H1 (cell line): Measurements from ENCODE around the gene ZNF584. TPM values are rescaled to one million over a fixed set of nuclear protein-coding genes. Genes with fewer than 3 reads are reported as not detected.

Experiments used
- microRNA-seq, 2 experiments: library from miRNA; unstranded; fragments of <30 nt; microRNA quantifications; one replicate each; pipeline versions ENCODE4 to v1.2.0, GENCODE V29; 2016 to 2020; ENCODE audit warnings: borderline microRNAs expressed in 2 of 2, borderline number of aligned reads in 2 of 2, borderline replicate concordance in 1 of 2
- polyA plus RNA-seq, 7 experiments: library from polyadenylated mRNA; depleted of rRNA in 3 of 7; stranded (reverse) in 5 of 7; unstranded in 2 of 7; fragments of >200 nt in 5 of 7; fragments of 200-250 nt in 2 of 7; gene quantifications; 1 replicate in 5 of 7; 2 replicates in 1 of 7; 4 replicates in 1 of 7; pipeline versions ENCODE4 v1.2.1 to v1.2.3, GENCODE V29; 2011 to 2013; ENCODE audit warnings: missing spikeins in 2 of 7, mixed read lengths in 2 of 7
- small RNA-seq: library from polyadenylated mRNA; stranded (forward); fragments of <200 nt; extraction: miRNeasy Mini kit (QIAGEN cat#:217004); gene quantifications from one replicate; pipeline ENCODE3, GENCODE V24; 2013; ENCODE audit not compliant: insufficient read depth
- total RNA-seq: library from RNA; stranded (reverse); fragmentation: NEBNext Ultra II Directional; extraction: Animal tissue kit (Norgen Biotek cat#: 25700); gene quantifications from 2 replicates; pipeline ENCODE4 v1.2.1, GENCODE V29; 2021

Gene ZNF584
- total and polyA plus RNA-seq, 2 of the 8 experiments (the other 6 are each of a cell fraction or from before 2014, with no cell fraction given), result 2.5 to 5.2 TPM

Small RNA genes lying within 50 kb of the gene (microRNA-seq; reads per million reads assigned to microRNA genes)
- 0.20 to 0.46 reads per million in 2 experiments for gene MIR4754

Small RNA genes lying within 50 kb of the gene (small RNA-seq; reads per million reads assigned to genes)
- not detected for gene MIR4754
- not detected for gene RNA5SP473

Other genes starting within 250 kb of the ZNF584 start
- gene ZNF274, start 225.6 kb upstream of the ZNF584 start, total RNA-seq, result 25.1 and 27.7 TPM in 2 replicates
- 13.3 and 14.2 TPM in 2 replicates for gene ZNF274, start 225.6 kb upstream of the ZNF584 start, polyA plus RNA-seq (2011; rRNA removed)
- 54.5 and 60.8 TPM in 2 replicates for gene ZNF544, start 179.7 kb upstream of the ZNF584 start, total RNA-seq
- gene ZNF544, start 179.7 kb upstream of the ZNF584 start, polyA plus RNA-seq (2011; rRNA removed), result 47.9 and 48.8 TPM in 2 replicates
- 20.5 and 21.5 TPM in 2 replicates for gene ZNF8, start 129.7 kb upstream of the ZNF584 start, total RNA-seq
- 9.2 and 9.8 TPM in 2 replicates for gene ZNF8, start 129.7 kb upstream of the ZNF584 start, polyA plus RNA-seq (2011; rRNA removed)
- 30.6 and 31.5 TPM in 2 replicates for gene ERVK3-1, start 103.3 kb upstream of the ZNF584 start, total RNA-seq
- 28.1 and 29.9 TPM in 2 replicates for gene ERVK3-1, start 103.3 kb upstream of the ZNF584 start, polyA plus RNA-seq (2011; rRNA removed)
- gene ZSCAN22, start 81.7 kb upstream of the ZNF584 start, total RNA-seq, result 3.1 and 3.2 TPM in 2 replicates
- 2.6 and 3.3 TPM in 2 replicates for gene ZSCAN22, start 81.7 kb upstream of the ZNF584 start, polyA plus RNA-seq (2011; rRNA removed)
- 19.9 and 20.8 TPM in 2 replicates for gene A1BG, start 55.2 kb upstream of the ZNF584 start, total RNA-seq
- 69.6 and 108 TPM in 2 replicates for gene A1BG, start 55.2 kb upstream of the ZNF584 start, polyA plus RNA-seq (2011; rRNA removed)
- 0.93 and 1.0 TPM in 2 replicates for gene ZNF497, start 45.9 kb upstream of the ZNF584 start, total RNA-seq
- gene ZNF497, start 45.9 kb upstream of the ZNF584 start, polyA plus RNA-seq (2011; rRNA removed), result 1.4 and 2.0 TPM in 2 replicates
- 1.9 and 2.7 TPM in 2 replicates for gene ZNF837, start 27.6 kb upstream of the ZNF584 start, total RNA-seq
- gene ZNF837, start 27.6 kb upstream of the ZNF584 start, polyA plus RNA-seq (2011; rRNA removed), result 3.3 and 6.6 TPM in 2 replicates
- gene RPS5, start 21.4 kb upstream of the ZNF584 start, total RNA-seq, result 1,554 and 1,557 TPM in 2 replicates
- 5,731 and 5,910 TPM in 2 replicates for gene RPS5, start 21.4 kb upstream of the ZNF584 start, polyA plus RNA-seq (2011; rRNA removed)
- 1.0 and 1.2 TPM in 2 replicates for gene RNF225, start 13.0 kb upstream of the ZNF584 start, total RNA-seq
- 0.17 TPM in 2 replicates for gene RNF225, start 13.0 kb upstream of the ZNF584 start, polyA plus RNA-seq (2011; rRNA removed)
- gene ZNF132, start 31.5 kb downstream of the ZNF584 start, total RNA-seq, result 1.5 and 1.9 TPM in 2 replicates
- gene ZNF132, start 31.5 kb downstream of the ZNF584 start, polyA plus RNA-seq (2011; rRNA removed), result 0.86 and 0.89 TPM in 2 replicates
- 5.3 and 6.0 TPM in 2 replicates for gene ZNF324B, start 43.0 kb downstream of the ZNF584 start, total RNA-seq
- gene ZNF324B, start 43.0 kb downstream of the ZNF584 start, polyA plus RNA-seq (2011; rRNA removed), result 2.9 and 3.5 TPM in 2 replicates
- gene ZNF324, start 58.4 kb downstream of the ZNF584 start, total RNA-seq, result 5.8 and 6.4 TPM in 2 replicates
- gene ZNF324, start 58.4 kb downstream of the ZNF584 start, polyA plus RNA-seq (2011; rRNA removed), result 5.1 and 6.7 TPM in 2 replicates
- 4.1 and 4.3 TPM in 2 replicates for gene ZNF446, start 67.7 kb downstream of the ZNF584 start, total RNA-seq
- gene ZNF446, start 67.7 kb downstream of the ZNF584 start, polyA plus RNA-seq (2011; rRNA removed), result 5.5 and 8.2 TPM in 2 replicates
- gene SLC27A5, start 103.3 kb downstream of the ZNF584 start, total RNA-seq, result 20.7 and 25.1 TPM in 2 replicates
- gene SLC27A5, start 103.3 kb downstream of the ZNF584 start, polyA plus RNA-seq (2011; rRNA removed), result 80.5 and 95.9 TPM in 2 replicates
- gene ZBTB45, start 111.2 kb downstream of the ZNF584 start, total RNA-seq, result 16.9 and 17.3 TPM in 2 replicates
- 17.2 and 31.4 TPM in 2 replicates for gene ZBTB45, start 111.2 kb downstream of the ZNF584 start, polyA plus RNA-seq (2011; rRNA removed)
- gene TRIM28, start 135.4 kb downstream of the ZNF584 start, total RNA-seq, result 1,398 and 1,433 TPM in 2 replicates
- gene TRIM28, start 135.4 kb downstream of the ZNF584 start, polyA plus RNA-seq (2011; rRNA removed), result 1,442 and 2,243 TPM in 2 replicates
- 70.0 and 75.8 TPM in 2 replicates for gene CHMP2A, start 146.5 kb downstream of the ZNF584 start, total RNA-seq
- gene CHMP2A, start 146.5 kb downstream of the ZNF584 start, polyA plus RNA-seq (2011; rRNA removed), result 115 and 132 TPM in 2 replicates
- gene UBE2M, start 150.0 kb downstream of the ZNF584 start, total RNA-seq, result 114 and 119 TPM in 2 replicates
- gene UBE2M, start 150.0 kb downstream of the ZNF584 start, polyA plus RNA-seq (2011; rRNA removed), result 91.8 and 93.8 TPM in 2 replicates
- 15.2 and 15.5 TPM in 2 replicates for gene MZF1, start 164.7 kb downstream of the ZNF584 start, total RNA-seq
- gene MZF1, start 164.7 kb downstream of the ZNF584 start, polyA plus RNA-seq (2011; rRNA removed), result 25.0 and 38.0 TPM in 2 replicates